BJ (cell line): ENCODE results near the gene TCL1A. TPM values are rescaled to one million over a fixed set of nuclear protein-coding genes. Genes with fewer than 3 reads are reported as not detected.
"Not testable (repeated sequence)": the region's sequence is repeated elsewhere in the genome, so short reads cannot be mapped to it uniquely, and the experiment has no call there.

ENCODE experiments used
- CTCF ChIA-PET: fragments of 350-600 bp; formaldehyde crosslinking; extraction: SDS; loops from one replicate; lab custom pipeline; 2021; ENCODE audit warnings: antibody characterized with exemption, inconsistent platforms; lab: Yijun Ruan, JAX
- POLR2A ChIA-PET: fragments of 300-600 bp; sonication (Branson Sonifier 250); formaldehyde crosslinking; extraction: SDS; loops from one replicate; lab custom pipeline; 2021; ENCODE audit warnings: antibody characterized with exemption; lab: Charles Lee
- DNase-seq: peaks from one replicate; pipeline ENCODE4 v3.0.0-alpha.2; 2011; ENCODE audit warnings: low read depth
- H3K27me3 ChIP-seq: 2 replicates; pipeline ENCODE4 v1.6.0; 2011; ENCODE audit warnings: low read length; ENCODE audit not compliant: control insufficient read depth, insufficient read depth
- H3K36me3 ChIP-seq: 2 replicates; pipeline ENCODE4 v1.5.1; 2011; ENCODE audit warnings: low read length; ENCODE audit not compliant: control insufficient read depth, insufficient read depth
- H3K4me3 ChIP-seq: 2 replicates; pipeline ENCODE4 v1.5.1; 2011; ENCODE audit warnings: low read depth, mild to moderate bottlenecking, control low read depth, low read length
- polyA minus RNA-seq: library from RNA; depleted of rRNA, polyadenylated mRNA; stranded (reverse); fragments of >200 nt; gene quantifications from 2 replicates; pipeline ENCODE4 v1.2.3, GENCODE V29; 2011; rRNA and poly(A)+ RNA removed
- polyA plus RNA-seq: library from polyadenylated mRNA; depleted of rRNA; stranded (reverse); fragments of >200 nt; gene quantifications from 2 replicates; pipeline ENCODE4 v1.2.3, GENCODE V29; 2011; rRNA removed
- TF ChIP-seq, protein P1 (sequence below): IDR thresholded peaks from 2 replicates; pipeline ENCODE4 v1.5.1; 2011; ENCODE audit warnings: low read depth, mild to moderate bottlenecking, control low read depth, inconsistent platforms, low read length, moderate library complexity; ENCODE audit not compliant: insufficient read depth

TCL1A gene, protein sequence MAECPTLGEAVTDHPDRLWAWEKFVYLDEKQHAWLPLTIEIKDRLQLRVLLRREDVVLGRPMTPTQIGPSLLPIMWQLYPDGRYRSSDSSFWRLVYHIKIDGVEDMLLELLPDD
- polyA plus RNA-seq (not detected in 2 replicates), polyA minus RNA-seq (not detected in 2 replicates)

DNA sequence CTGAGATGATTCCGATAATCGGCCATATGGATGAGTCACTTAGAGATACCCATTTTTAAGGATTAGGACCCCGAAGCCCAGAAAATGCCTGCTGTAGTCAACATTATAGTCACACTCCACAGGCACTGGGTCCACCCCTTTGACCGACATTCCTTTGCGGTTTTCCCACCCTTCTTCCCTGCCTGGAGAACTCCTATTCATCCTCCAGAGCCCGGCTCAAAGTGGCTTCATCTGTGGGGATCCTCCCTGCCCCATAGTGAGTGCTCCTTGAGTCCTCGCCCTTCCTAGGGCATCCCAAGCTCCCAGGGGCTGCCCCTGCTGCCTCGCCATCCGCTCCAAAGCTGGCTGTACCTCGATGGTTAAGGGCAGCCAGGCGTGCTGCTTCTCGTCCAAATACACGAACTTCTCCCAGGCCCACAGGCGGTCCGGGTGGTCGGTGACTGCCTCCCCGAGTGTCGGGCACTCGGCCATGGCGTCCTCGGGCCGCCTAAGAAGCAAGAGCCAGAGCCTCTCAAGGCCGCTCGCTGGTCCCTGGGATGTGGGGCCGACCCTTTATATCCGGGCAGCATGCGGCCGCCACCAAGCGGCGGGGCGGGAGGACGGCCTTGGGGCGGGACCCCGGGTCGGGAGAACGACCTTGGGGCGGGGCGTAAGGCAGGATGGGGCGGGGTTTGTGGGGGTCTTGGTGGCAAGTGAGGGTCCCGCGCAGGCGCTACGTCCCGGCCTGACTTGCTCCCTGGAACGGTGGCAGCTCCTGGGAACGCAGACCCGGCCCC is at the start of gene TCL1A:
TSS of gene TCL1A (minus strand) at position 530 of the 776 bp plus-strand sequence. CDS start at position 471, 59 bp downstream.
- TF ChIP-seq, protein P1, sequence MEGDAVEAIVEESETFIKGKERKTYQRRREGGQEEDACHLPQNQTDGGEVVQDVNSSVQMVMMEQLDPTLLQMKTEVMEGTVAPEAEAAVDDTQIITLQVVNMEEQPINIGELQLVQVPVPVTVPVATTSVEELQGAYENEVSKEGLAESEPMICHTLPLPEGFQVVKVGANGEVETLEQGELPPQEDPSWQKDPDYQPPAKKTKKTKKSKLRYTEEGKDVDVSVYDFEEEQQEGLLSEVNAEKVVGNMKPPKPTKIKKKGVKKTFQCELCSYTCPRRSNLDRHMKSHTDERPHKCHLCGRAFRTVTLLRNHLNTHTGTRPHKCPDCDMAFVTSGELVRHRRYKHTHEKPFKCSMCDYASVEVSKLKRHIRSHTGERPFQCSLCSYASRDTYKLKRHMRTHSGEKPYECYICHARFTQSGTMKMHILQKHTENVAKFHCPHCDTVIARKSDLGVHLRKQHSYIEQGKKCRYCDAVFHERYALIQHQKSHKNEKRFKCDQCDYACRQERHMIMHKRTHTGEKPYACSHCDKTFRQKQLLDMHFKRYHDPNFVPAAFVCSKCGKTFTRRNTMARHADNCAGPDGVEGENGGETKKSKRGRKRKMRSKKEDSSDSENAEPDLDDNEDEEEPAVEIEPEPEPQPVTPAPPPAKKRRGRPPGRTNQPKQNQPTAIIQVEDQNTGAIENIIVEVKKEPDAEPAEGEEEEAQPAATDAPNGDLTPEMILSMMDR, result no peak
- no peak for DNase-seq
- Histone ChIP-seq H3K27me3 (no peaks in the 10 kb centered on the region), H3K36me3 (no peaks in the 10 kb centered on the region), H3K4me3 (no peak within 1 kb of the TSS)
- ChIA-PET POLR2A (no interaction called here), CTCF (no interaction called here)

DNA sequence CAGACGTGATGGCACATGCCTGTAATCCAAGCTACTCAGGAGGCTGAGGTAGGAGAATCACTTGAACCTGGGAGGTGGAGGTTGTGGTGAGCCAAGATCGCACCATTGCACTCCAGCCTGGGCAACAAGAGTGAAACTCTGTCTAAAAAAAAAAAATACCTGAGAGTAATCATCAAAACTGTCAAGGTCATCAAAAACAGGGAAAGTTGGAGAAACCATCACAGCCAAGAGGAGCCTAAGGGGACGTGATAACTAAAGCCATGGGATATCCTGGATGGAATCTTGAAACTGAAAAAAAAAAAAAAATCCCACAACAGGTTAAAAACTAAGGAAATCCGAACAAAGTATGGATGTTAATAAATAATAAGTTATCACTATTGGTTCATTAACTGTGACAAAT is 49.1 kb upstream of the TCL1A start:
- POLR2A ChIA-PET, H3K4me3 ChIP-seq, H3K36me3 ChIP-seq, H3K27me3 ChIP-seq, DNase-seq, CTCF ChIA-PET: not testable (repeated sequence)

DNA sequence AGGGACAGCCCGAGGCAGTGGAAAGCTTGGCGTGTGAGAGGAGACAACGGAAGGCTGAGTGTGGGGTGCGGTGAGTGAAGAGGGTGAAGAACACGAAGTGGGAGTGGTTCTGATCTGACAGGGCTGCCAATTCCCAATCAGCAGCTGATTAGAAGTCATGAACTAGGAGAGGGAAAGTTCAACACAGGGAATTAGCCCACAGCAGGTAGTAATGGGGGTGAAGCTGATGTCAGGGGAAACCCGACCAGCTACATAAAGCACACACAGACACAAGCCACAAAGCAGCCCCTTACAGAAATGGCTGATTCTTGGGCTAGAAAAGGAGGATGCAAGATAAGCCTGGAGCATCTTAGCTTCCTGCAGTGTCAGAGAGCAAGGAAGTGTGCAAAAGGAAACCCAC is 47.5 kb upstream of the TCL1A start:
- no peak overlapping the region for H3K4me3 ChIP-seq
- H3K27me3 ChIP-seq, result no peaks in the 10 kb centered on the region
- no peak for DNase-seq
- TF ChIP-seq, protein P1, result no peak
- no peaks in the 10 kb centered on the region for H3K36me3 ChIP-seq
- ChIA-PET POLR2A (no interaction called here), CTCF (interaction anchor here (1.0 kb wide), 1 partner anchor 12 kb away, joined by 3 read pairs; no protein-coding TSS in a partner anchor)

DNA sequence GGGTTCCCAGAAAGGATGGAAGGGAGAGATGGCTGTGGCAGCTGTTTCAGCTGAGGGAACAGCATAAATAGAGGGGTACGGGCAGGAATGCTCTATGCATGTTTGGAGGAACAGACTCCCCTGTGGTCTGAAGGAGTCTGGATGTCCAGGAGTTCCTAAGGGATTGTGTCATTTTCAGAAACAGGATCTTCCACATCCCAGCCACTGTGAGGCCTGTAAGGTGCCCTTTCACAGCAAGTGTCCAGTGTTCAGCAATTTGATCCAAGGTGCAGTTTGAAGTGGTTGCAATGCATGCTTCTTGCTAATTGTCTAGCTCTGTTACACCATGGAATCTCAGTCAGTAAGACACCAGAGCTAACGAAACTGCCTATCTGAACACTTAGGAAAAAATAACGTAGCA is 46.7 kb upstream of the TCL1A start:
- Histone ChIP-seq H3K27me3 (no peaks in the 10 kb centered on the region), H3K36me3 (no peaks in the 10 kb centered on the region), H3K4me3 (no peak overlapping the region)
- DNase-seq, result no peak
- TF ChIP-seq, protein P1, result no peak
- CTCF ChIA-PET, result interaction anchor here (1.4 kb wide), 1 partner anchor 14 kb away, joined by 4 read pairs; no protein-coding TSS in a partner anchor
- POLR2A ChIA-PET, result no interaction called here

DNA sequence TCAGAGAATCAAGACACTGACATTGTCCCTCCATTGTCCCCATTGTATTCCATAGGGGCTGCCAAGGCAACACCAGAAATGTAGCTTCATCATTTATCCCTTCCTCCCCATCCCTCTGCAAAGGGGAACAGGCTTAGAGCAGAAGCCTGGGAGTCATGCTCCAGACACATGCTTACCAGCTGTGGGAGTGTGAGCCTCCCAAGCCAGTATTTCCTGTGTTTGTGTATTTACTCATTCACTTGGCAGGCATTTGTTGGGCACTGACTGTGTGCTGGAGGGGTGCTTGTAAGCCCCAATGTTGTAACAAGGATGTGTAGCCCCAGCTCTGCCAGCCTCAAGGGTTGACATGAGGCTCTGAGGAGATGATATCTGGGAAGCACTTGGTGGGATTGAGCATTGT is 46.0 kb upstream of the TCL1A start:
- ChIA-PET POLR2A (no interaction called here), CTCF (interaction anchor here (0.6 to 1.4 kb wide), 2 partner anchors 14 to 1012 kb away, joined by 3 to 4 read pairs; no protein-coding TSS in a partner anchor)
- Histone ChIP-seq H3K4me3 (no peak overlapping the region), H3K27me3 (no peaks in the 10 kb centered on the region), H3K36me3 (no peaks in the 10 kb centered on the region)
- no peak for DNase-seq
- TF ChIP-seq, protein P1, result no peak
